Left lobe of liver (tissue), 2 donors: ENCODE data around the gene GSK3A. TPM values are rescaled to one million over a fixed set of nuclear protein-coding genes. Genes with fewer than 3 reads are reported as not detected.

Experiments
- ATAC-seq: fragments of 200-7000 bp; cut with Tn5 transposase; one replicate; pipeline ENCODE4 v1.9.1; 2020; ENCODE audit warnings: mild to moderate bottlenecking, moderate library complexity
- DNase-seq: peaks from one replicate; pipeline ENCODE4 v3.0.0-alpha.2; 2020; ENCODE audit warnings: low spot score
- total RNA-seq: library from RNA; stranded (reverse); gene quantifications from one replicate; pipeline ENCODE4 v1.2.1, GENCODE V29; 2021
- donor health status: DM: no; HTN: no; CAD: no; lungs with moderate emphysema.
- donor health status: DM: no; HTN: yes; CAD: no.

The GSK3A gene
- total RNA-seq, 1 donor from 2014 or later = 15.1 TPM

DNA sequence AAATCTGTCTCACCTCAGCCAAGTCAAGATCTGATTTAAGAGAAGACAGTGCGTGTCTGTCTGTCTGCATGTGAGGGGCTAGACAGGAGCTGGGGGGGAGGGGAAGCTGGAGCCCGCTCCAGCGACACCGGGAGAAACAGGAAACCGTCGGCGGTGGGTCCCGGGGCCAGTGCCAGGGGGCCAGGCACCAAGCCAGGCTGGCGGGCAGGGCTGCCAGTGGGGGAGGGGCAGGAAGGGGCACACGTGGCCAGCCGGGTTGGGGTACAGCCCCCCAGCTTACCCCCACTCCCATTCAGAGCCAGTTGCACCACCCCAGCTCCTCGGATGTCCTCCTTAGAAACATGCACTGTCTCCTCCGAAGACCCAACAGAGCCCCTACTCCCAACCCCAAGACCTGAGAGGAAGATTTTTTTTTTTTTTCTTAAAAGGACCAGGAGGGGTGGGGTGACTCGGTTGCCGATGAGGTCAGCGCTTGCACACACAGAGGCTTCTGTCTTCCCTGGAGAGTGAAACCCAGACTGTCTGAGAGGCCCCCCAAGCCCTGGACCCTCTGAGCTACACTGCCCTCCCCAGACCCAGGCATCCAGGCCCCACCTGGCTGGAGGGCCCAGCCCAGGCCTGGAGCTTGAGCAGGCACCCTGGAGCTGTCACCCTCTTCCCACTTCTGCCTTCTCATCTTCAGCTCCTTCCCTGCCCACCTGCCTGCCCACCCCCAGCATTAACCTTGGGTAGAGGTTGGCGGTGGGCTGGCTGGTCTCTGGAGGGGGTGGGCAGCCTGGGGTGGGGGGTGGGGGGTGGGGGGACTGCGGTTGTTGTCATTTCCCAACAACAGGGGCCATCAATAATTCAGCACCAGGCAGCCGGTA, 8.5 kb upstream of the GSK3A start:
- DNase-seq (no peak), ATAC-seq (no peak)

DNA sequence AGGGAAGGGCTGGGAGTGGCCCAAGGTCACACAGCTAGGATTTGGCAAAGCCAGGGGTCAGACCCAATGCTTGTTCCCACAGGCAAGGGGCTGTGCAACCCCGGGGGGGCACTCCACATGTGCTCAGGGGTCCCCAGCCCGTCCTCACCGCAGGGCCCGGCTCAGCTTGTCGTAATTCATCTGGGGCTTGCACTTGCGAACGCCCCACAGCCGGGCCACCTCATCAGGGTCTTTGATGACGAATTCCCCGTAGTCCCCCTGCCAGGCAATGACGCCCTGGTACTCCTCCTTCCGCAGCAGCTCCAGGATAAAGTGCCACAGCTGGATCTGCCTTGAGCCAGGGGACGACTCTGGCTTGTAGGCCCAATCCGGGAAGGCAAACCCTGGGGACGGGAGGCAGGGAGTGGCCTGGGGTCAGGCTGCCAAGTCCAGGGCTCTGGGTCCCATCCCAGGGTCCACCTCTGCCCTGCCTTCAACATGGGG, 7.8 kb upstream of the GSK3A start:
- ATAC-seq (no peak), DNase-seq (no peak)

DNA sequence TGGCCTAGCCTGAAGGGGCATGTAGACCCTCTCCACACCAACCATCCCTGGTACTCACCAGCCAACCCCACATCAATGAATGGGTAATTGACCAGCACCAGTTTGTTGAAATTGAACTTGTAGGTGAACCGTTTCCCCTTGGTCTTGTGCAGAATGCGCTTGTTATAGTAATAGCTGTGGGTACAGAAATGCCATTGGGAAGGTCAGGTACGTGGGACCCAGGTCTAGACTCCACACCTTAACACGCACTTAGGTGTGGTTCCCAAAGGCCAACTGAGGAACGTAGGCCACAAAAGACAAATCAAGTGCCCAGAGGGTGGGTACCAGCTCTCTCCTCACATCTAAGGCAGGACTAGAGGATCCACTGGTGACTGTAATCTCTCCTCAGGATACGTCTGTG, 7.4 kb upstream of the GSK3A start:
- ATAC-seq (no peak), DNase-seq (no peak)

DNA sequence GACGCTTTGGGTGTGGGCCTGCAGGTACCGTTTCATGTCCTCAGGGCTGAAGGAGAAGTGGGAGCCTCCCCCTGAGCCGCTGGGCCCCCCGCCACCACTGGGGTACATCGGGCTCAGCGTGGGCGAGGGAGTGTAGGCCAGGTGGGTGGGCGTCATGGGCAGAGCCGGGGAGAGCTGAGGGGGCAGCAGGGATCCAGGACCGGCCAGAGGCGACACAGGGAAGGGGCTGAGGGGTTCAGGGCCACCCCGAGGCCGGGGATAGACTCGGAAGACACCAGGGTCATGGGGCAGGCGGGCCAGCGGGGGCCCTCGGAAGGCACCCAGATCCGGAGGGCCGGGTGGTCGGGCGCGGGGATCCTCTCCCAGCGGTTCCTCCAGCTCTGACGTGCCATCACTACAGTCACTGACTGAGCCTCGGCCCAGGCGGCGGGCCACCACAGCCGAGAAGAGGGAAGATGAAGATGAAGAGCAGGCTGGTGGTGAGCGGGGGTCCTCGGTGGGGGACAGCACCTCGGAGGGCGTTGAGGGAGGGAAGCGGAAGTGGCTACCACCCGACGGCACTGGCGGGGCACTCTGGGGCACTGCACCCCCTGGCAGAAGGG, 6.8 kb upstream of the GSK3A start:
- DNase-seq (no peak), ATAC-seq (no peak)

DNA sequence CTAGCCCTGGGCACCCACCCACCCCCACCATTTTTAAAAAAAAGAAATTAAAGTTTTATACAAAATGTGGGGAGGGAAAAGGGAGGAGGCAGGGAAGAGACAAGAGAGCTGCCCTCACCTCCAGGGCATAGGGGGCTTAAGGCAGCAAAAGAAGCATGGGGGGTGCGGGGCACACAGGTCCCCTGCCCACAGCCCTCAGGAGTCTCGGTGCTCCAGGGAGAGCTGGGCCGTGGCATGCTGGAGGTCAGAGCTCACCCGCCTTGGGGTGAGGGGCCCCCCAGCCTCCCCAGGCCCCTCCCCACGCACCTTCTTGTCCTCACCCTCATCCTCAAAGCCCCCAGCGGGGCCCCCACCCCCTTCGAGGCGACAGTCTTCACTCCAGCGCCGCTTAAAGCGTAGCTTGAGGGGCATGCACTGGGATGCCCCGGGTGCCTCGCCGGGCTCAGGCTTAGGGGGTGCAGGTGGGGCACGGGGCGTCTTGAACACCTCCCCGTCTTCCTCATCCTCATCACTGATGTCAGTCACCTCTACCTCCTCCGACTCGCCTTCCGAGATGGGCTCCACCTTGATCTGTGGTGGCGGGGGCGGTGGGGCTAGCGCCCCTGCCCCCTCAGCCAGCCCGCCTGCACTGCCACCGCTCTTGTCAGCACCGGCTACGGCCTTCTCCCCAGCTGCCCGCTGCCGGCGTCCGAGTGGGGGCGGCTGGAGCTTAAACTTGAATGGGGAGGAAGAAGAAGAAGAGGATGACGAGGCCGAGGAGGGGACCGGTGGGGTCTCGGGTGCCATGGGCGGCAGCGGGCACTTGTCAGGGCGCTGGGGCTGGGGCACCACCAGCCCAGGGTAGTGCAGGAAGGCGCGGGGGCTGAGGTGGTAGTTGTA, 6.1 kb upstream of the GSK3A start:
- no peak for ATAC-seq
- DNase-seq = no peak

DNA sequence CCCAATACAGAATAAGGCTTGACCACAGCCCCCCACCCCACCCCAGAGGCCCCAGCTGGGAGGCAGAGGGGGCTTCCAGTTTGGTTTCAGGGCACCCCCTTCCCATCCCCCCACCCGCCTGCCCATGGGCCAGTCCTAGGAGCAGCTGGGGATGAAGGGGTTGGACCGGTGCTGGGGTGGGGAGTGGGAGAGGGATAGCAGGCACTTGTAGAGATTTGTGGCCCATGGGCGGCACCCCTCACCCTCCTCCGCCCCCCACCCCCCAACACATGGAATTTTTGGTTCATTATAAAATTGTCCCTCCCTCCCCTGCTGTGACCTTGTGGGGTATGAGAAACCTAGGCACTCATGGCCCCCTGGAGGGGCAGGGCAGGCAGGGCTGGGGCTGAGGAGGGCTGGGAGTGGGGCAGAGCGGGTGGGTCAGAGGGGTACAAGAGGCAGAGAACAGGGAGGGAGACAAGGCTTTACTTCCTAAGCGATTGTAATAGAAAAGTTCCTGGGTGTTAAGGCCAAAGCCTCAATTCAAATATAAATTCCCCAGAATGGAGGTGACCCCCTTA, 5.3 kb upstream of the GSK3A start:
- no peak for DNase-seq
- no peak for ATAC-seq

DNA sequence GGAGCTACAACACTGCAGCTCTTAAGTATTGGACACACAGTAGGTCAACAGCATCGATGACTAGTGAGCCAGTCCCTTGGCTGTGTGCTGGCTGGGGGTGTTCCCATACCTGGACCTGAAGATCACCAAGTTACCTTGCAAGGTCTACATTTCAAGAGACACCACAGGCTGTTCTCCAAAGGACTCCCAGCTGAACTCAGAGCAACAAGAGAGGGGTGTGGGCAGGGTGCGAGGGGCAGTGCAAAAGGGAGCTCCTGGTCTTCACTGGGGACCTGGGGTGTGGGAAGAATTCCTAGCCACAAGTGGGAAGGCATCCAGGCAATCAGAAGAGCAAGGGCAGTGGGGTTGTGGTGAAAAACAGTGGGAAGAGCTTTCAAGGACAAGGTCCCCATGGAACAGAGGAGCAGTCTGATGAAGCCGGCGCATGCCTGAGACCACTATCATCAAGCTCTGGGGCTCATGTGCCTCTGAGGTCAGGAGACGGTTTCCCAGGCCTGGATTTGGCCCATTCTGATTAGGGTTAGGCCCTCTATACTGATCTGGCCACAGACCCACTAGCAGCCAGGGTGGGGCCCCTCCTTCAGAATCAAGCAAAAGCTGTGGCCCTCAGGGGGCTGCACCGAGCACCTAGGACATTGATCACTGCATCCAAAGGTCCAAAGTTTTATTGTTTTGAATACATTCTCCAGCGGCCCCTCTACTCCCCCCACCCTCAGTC, 4.7 kb upstream of the GSK3A start:
- no peak for ATAC-seq
- no peak for DNase-seq

DNA sequence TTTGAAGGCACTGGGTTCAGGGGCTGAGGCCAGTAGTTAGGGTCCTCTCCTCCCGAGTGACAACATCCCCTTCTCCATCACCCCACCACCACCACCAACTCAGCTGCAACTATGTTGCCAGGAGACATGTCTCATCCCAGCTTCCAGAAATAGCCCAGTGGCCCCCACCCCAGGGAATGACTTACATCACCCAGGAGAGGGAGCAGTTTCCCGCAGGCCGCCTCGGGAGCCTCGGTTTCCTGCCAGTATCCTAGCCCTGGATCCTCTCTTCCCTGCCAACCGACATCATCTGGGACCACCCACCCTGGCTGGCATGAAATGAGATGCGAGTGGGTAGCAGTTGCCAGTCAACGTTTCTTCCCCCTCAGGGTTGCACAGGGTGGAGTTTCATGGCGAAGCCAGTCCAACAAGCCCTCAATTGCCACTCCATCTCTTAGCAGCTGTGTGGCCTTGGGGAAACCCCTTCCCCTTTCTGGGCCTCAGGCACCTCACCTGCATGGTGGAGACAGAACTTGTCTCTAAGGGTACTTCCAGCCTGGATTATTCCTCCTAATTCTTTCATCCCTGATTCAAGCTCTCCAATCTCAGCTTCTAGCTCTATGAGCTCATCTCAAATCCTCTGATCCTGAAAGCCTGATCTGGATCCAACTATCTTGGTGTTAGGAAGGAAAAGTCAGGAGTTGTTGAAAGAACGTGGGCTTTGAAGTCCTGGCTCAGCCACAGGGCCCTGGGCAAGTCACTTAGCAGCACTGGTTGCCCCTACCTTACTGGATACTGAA, 3.9 kb upstream of the GSK3A start:
- DNase-seq (peak; percentile 65), ATAC-seq (no peak)

DNA sequence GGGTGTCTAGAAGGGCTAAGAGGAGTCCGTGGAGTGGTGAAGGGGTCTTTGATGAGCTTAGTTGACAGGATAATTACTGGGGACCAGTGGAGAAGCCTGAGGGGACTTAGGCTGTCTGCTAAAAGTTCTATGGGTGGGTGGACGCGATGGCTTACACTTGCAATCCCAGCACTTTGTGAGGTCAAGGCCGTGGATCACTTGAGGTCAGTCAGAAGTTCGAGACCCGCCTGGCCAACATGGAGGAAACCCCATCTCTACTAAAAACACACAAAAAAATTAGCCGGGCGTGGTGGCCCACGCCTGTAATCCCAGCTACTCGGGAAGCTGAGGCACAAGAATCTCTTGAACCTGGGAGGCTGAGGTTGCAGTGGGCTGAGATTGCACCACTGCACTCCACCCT, 2.8 kb upstream of the GSK3A start:
- ATAC-seq (no peak), DNase-seq (no peak)

DNA sequence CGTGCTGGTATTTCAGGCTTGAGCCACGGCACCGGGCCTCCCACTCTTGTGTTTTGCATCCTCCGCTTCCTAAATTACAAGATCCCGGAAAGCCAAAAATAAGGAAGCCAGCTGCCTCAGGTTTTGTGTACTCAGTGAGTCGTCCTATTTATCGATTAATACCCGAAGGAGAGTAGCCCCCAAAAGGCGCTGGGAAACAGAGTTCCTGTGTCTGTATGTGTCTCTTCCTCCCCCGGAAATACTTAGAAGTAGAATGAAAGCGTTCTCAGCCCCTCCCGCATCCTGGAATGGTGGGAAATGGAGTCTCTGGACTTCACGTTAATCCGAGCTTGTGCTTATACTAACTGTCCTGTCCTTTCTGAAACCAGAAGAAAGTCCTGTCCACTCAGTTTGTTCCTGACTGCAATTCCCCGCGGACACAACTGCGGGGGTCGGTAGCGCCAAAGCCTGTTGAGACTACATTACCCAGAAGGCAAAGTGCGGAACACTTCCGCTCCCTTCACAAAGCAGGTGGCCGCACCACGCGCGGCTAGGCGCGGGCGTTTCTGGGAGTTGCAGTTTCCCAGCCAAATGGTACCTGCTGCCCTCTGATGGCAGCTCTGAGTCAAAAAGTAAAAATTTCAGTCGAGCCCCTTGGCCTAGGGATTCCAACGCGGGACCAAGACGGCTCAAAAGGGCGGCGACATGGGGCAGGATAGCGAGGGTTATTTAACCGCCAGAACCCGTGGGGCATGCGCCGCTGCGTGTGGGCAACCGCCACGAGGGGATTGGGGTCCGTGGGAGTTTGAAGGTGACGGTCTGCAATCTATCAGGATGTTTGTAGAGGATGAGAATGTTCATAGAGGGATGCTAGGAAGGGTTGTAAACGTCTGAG, 2.2 kb upstream of the GSK3A start:
- DNase-seq (peak; percentile 94), ATAC-seq (peak; percentile 60)

DNA sequence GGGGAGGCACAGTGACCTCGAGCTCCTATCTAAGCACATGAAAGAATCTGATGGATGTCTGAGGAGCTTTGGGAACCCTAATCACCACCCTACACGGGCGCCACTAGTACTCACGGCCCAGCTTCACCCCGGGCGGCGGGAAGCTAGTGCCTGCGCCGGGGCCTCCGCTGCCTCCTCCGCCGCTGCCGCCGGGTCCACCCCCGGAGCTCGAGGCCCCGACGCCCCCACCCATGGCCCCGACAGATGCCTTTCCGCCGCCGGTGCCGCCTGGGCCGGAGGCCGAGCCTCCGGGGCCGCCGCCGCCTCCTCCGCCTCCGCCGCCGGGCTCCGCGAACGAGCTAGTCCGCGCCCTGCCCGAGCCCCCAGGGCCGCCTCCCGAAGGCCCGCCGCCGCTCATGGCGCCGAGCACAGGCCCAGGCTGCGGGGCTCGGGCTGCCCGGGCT, 312 bp downstream of the GSK3A start:
- DNase-seq (no peak), ATAC-seq (no peak)

DNA sequence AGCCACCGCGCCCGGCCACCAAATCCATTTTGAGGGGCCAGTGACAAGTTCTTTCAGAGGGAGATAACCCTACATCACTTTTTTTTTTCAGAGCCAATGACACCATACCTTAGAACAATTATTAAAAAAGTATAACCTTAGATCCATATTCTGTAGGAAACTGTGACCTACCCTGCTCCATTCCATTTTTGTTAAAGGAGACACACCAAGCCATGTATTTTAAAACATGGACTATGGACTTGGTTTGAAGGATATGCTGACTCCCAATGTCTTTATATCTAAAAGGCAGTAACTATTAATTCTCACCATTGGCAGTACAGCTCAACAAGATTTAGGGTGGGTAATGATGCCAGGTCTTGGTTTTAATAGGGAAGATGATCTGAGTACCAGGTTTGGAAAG, 1.1 kb downstream of the GSK3A start:
- no peak for DNase-seq
- no peak for ATAC-seq

DNA sequence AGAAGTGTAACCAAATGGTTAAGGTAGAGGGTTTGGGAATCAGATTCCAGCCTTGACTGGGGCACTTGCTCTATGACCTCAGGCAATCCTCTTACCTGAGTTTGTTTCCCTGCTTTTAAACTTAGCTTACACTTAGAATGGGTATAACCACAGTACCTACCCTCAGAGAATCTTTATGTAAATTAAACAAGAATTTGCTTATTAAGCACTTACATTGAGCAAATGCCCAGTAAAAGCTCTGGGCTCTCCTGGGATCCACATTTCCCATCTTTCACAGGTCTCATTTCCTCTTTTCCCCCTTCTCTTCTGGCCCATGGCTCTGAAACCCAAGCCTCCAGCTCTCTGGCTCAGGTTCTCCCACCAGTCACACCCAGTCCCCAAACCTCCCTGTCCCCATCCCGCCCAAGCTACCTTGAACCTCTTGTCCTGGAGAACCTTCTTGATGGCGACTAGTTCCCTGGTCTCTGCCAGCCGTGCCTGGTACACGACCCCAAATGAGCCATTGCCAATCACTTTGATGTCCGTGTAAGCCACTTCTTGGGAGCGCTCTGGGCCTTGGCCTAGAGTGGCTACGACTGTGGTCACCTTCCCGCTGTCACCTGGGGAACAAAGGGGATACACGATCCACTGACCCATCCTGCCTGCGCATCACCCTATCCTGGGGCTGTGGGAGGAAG, 2.7 kb downstream of the GSK3A start:
- no peak for ATAC-seq
- no peak for DNase-seq

DNA sequence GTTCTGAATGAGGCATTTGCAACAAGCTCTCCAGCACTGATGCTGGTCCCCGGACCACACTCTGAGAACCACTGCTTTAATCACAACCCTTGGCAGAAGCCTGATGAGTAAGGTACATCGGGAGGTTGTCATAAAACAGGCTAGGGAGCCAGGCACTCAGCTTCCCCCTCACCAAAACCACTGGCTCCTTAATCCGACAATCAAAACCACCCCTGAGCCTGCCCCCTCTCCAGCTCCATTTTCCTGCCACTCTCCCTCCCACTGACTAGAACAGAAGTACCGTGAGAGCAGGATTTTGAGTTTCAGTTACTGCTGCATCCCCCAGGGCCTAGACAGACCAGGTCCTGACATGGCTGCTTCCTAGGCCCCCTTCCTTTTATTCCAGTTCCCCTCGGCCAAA, 7.2 kb downstream of the GSK3A start:
- DNase-seq (no peak), ATAC-seq (no peak)

DNA sequence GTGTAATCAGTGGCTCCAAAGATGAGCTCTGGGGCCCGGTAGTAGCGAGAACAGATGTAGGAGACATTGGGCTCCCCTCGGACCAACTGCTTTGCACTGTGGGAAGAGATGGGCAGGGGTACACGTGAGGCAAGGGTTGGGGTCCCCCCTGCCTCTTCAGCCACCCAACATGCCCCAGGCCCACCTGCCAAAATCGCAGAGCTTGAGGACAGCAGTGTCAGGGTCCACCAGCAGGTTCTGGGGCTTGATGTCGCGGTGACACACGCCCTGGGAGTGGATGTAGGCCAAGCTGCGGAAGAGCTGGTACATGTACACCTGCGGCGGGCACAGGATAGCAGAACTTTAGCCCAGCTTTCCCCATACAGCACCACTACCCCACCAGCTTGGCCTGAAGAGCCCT, 8.0 kb downstream of the GSK3A start:
- no peak for DNase-seq
- ATAC-seq = no peak

DNA sequence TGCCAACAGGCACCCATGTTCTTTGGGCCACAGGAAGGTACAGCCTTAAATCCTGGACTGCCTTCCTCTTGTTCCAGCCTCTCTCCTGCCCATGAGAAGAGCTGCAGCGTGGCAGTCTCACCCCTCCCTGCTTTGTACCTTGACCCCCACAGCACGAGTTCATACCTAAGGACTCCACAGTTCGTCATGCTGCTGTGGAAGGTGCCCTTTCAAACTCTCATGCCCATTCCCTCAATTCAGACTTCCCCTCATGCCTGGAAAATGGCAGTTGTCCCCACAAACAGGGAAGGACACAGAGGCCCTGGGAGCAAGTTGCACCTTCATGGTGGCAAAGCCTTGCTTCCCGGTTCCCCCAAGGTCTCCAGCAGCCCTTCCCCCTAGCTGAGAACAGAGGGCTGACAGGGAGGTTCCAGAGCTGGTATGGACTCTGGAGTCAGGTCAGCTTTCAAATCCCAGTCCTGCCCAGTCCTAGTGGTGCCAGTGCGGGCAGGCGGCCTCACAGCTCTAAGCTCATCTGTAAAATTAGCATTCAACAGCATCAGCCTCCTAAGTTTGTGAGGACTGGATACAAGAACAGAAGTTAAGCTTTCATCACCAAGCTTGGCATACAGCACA, 8.6 kb downstream of the GSK3A start:
- no peak for DNase-seq
- ATAC-seq = no peak

DNA sequence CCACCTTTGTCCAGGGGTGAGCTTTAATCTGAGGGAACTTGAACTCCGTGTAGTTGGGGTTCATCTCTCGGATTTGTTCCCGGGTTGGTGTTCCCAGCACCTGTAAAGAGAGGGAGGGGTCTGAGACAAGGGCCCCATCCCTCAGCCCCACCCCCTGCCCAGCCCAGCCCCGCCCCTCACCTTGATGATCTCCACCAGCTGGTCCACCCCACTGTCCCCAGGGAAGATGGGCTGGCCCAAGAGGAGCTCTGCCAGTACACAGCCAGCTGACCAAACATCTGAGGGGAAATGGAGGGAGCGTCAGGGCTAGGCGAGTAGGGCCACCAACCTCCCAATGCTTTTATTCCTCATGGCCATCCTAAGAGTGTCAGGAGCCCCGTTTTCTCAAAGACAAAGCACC, 9.3 kb downstream of the GSK3A start:
- no peak for ATAC-seq
- no peak for DNase-seq

DNA sequence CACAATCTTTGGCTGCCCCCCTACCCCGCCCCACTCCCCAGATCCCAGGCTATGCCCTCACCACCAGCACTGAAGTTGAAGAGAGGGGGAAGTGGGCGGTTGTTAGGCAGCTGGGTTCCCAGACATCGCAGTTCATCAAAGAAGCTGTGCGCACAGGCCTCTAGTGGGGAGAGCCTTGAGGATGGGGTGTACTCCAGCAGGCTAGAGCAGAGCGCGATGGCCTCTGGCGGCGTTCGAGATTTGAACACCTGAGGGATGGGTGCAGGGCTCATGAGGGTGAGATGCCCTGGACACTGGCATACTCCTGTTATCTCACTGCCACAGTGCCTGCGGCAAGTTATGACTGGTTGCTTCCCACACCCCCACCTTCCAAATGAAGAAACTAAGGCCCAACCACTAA, 10.0 kb downstream of the GSK3A start:
- DNase-seq (no peak), ATAC-seq (no peak)
